ENCODE measurements around the gene SPATS2.

SPATS2 gene

GRCh38 chr12:49553512-49554088 is 186.3 kb downstream of the SPATS2 start:
- ChIA-PET POLR2A (interaction anchor here (1.5 to 2.1 kb wide), 2 partner anchors 9 to 14 kb away, joined by 6 to 7 read pairs; no protein-coding TSS in a partner anchor), CTCF (interaction anchor here (0.6 to 3.1 kb wide), 10 partner anchors 9 to 1057 kb away, joined by 3 to 10 read pairs (median 4); no protein-coding TSS in a partner anchor)
- peak; percentile 54 for DNase-seq (ENCODE audit: extremely low spot score)
- TF ChIP-seq FOXM1 (IDR thresholded peaks at IDR 0.05; ENCODE audit: borderline replicate concordance) (no peak), ELF4 (IDR thresholded peaks at IDR 0.05) (no peak), NFRKB (IDR thresholded peaks at IDR 0.05) (no peak), CTBP1 (IDR thresholded peaks at IDR 0.05; ENCODE audit: borderline replicate concordance) (no peak), ZNF384 (IDR thresholded peaks at IDR 0.05) (no peak), ARNT (IDR thresholded peaks at IDR 0.05) (no peak), TARDBP (IDR thresholded peaks at IDR 0.05) (no peak), PKNOX1 (IDR thresholded peaks at IDR 0.05) (no peak), FOXA1 (IDR thresholded peaks at IDR 0.05) (no peak), FOXK2 (IDR thresholded peaks at IDR 0.05) (no peak), BHLHE40 (IDR thresholded peaks at IDR 0.05; ENCODE audit: borderline replicate concordance) (no peak), L3MBTL2 (conservative IDR thresholded peaks at IDR 0.05) (no peak), LEF1 (IDR thresholded peaks at IDR 0.05; ENCODE audit: borderline replicate concordance) (no peak), SUZ12 (IDR thresholded peaks at IDR 0.05) (no peak), SP1 (IDR thresholded peaks at IDR 0.05) (no peak), HDGF (IDR thresholded peaks at IDR 0.05; ENCODE audit: borderline replicate concordance) (no peak)

GRCh38 chr12:49554266-49554665 is 187.0 kb downstream of the SPATS2 start:
- ChIA-PET POLR2A (interaction anchor here (0.8 to 2.1 kb wide), 3 partner anchors 9 to 188 kb away, joined by 3 to 7 read pairs (median 6); no protein-coding TSS in a partner anchor), CTCF (interaction anchor here (0.6 to 3.1 kb wide), 10 partner anchors 10 to 1056 kb away, joined by 3 to 10 read pairs (median 4); no protein-coding TSS in a partner anchor)
- TF ChIP-seq CTBP1 (IDR thresholded peaks at IDR 0.05; ENCODE audit: borderline replicate concordance) (no peak), BHLHE40 (IDR thresholded peaks at IDR 0.05; ENCODE audit: borderline replicate concordance) (no peak), L3MBTL2 (conservative IDR thresholded peaks at IDR 0.05) (no peak), ELF4 (IDR thresholded peaks at IDR 0.05) (no peak), ARNT (IDR thresholded peaks at IDR 0.05) (no peak), LEF1 (IDR thresholded peaks at IDR 0.05; ENCODE audit: borderline replicate concordance) (no peak), FOXM1 (IDR thresholded peaks at IDR 0.05; ENCODE audit: borderline replicate concordance) (no peak)
- DNase-seq (ENCODE audit: extremely low spot score), result no peak

GRCh38 chr12:49555631-49556390 is 188.5 kb downstream of the SPATS2 start:
- no peak for DNase-seq (ENCODE audit: extremely low spot score)
- ChIA-PET CTCF (interaction anchor here (3.1 kb wide), 1 partner anchor 25 kb away, joined by 10 read pairs; no protein-coding TSS in a partner anchor), POLR2A (interaction anchor here (0.7 to 2.9 kb wide), 3 partner anchors 10 to 26 kb away, joined by 3 to 12 read pairs (median 3); partner anchors contain the start of gene MCRS1)
- TF ChIP-seq CTBP1 (IDR thresholded peaks at IDR 0.05; ENCODE audit: borderline replicate concordance), result no peak
- TF ChIP-seq BHLHE40 (IDR thresholded peaks at IDR 0.05; ENCODE audit: borderline replicate concordance), result no peak
- TF ChIP-seq HDGF (IDR thresholded peaks at IDR 0.05; ENCODE audit: borderline replicate concordance), result no peak
- no peak for TF ChIP-seq ARNT (IDR thresholded peaks at IDR 0.05)
- TF ChIP-seq L3MBTL2 (conservative IDR thresholded peaks at IDR 0.05), result no peak
- TF ChIP-seq FOXK2 (IDR thresholded peaks at IDR 0.05), result no peak
- no peak for TF ChIP-seq ZNF384 (IDR thresholded peaks at IDR 0.05)
- TF ChIP-seq SP1 (IDR thresholded peaks at IDR 0.05), result no peak
- no peak for TF ChIP-seq FOXA1 (IDR thresholded peaks at IDR 0.05)
- TF ChIP-seq PKNOX1 (IDR thresholded peaks at IDR 0.05), result no peak
- no peak for TF ChIP-seq FOXM1 (IDR thresholded peaks at IDR 0.05; ENCODE audit: borderline replicate concordance)
- no peak for TF ChIP-seq NFRKB (IDR thresholded peaks at IDR 0.05)
- no peak for TF ChIP-seq ELF4 (IDR thresholded peaks at IDR 0.05)
- TF ChIP-seq TARDBP (IDR thresholded peaks at IDR 0.05), result no peak
- no peak for TF ChIP-seq SUZ12 (IDR thresholded peaks at IDR 0.05)

GRCh38 chr12:49556391-49557186 is 189.3 kb downstream of the SPATS2 start:
- no peak for DNase-seq (ENCODE audit: extremely low spot score)
- TF ChIP-seq ZNF384 (IDR thresholded peaks at IDR 0.05), result no peak
- no peak for TF ChIP-seq L3MBTL2 (conservative IDR thresholded peaks at IDR 0.05)
- CTCF ChIA-PET, result no interaction called here
- POLR2A ChIA-PET, result interaction anchor here (1.1 to 2.9 kb wide), 2 partner anchors 9 to 11 kb away, joined by 3 to 12 read pairs; partner anchors contain the start of gene MCRS1

GRCh38 chr12:49557187-49557916 is 190.1 kb downstream of the SPATS2 start:
- CTCF ChIA-PET, result no interaction called here
- POLR2A ChIA-PET, result interaction anchor here (1.1 to 2.9 kb wide), 2 partner anchors 8 to 10 kb away, joined by 3 to 12 read pairs; partner anchors contain the start of gene MCRS1
- no peak for TF ChIP-seq FOXM1 (IDR thresholded peaks at IDR 0.05; ENCODE audit: borderline replicate concordance)
- TF ChIP-seq L3MBTL2 (conservative IDR thresholded peaks at IDR 0.05), result no peak
- no peak for DNase-seq (ENCODE audit: extremely low spot score)

Data from HEK293T (cell line).